Measurements from ENCODE around the gene RIPK4. TPM values are rescaled to one million over a fixed set of nuclear protein-coding genes. Genes with fewer than 3 reads are reported as not detected.

RIPK4 gene
- total and polyA plus RNA-seq, 2 donors (not counting 1 experiment from before 2014, with no cell fraction given), result not detected

- Histone ChIP-seq H3K27me3 (replicated peaks in 1 of 4; ENCODE audit: control extremely low read depth in 1 of 4, control insufficient read depth in 3 of 4, insufficient read depth in 4 of 4, low read length in 3 of 4) (peaks cover 0 to 92% (median 56%) of the 10 kb centered on the region in 4 experiments), H3K4me2 (replicated peaks; ENCODE audit: low read depth, low read length, poor library complexity, severe bottlenecking) (no peak overlapping the region), H3K4me1 (ENCODE audit: control insufficient read depth in 2 of 2, insufficient read depth in 2 of 2, low read length in 2 of 2) (peaks cover 44 to 48% of the 10 kb centered on the region in 2 donors), H3K4me3 (ENCODE audit: control extremely low read depth in 1 of 5, extremely low read depth in 1 of 5, insufficient read depth in 1 of 5, low read depth in 2 of 5, low read length in 4 of 5) (no peak overlapping the region), H3K9ac (ENCODE audit: low read length) (no peak overlapping the region), H3K27ac (ENCODE audit: low read length in 2 of 2) (no peak overlapping the region), H3K36me3 (replicated peaks in 1 of 2; ENCODE audit: control extremely low read depth in 1 of 2, control insufficient read depth in 1 of 2, extremely low read depth in 1 of 2, insufficient read depth in 2 of 2, low read length in 1 of 2) (no peaks in the 10 kb centered on the region), H3K79me2 (ENCODE audit: control insufficient read depth, insufficient read depth, low read length) (no peaks in the 10 kb centered on the region), H2AFZ (ENCODE audit: insufficient read depth, low read depth, low read length, poor library complexity, severe bottlenecking) (no peak overlapping the region), H4K20me1 (ENCODE audit: control insufficient read depth, insufficient read depth, low read length, poor library complexity, severe bottlenecking) (no peaks in the 10 kb centered on the region), H3K9me3 (ENCODE audit: control extremely low read depth in 1 of 3, control insufficient read depth in 2 of 3, insufficient read depth in 1 of 3, low read length in 2 of 3) (peaks cover 0 to 25% (median 0%) of the 10 kb centered on the region in 3 donors)
- H3K9me3 Mint-ChIP-seq (ENCODE audit: insufficient read depth), result no peaks in the 10 kb centered on the region
- H3K4me1 Mint-ChIP-seq, result peaks cover 38% of the 10 kb centered on the region
- H3K4me3 Mint-ChIP-seq, result peak overlapping the region; percentile 26
- DNase-seq (no peak), ATAC-seq (ENCODE audit: low read depth) (no peak)
- CTCF ChIA-PET, result no interaction called here
- TF ChIP-seq EZH2 (IDR thresholded peaks at IDR 0.05; ENCODE audit: borderline replicate concordance, insufficient read depth, low read depth, low read length, poor library complexity, severe bottlenecking), result no peak
- POLR2A ChIA-PET, result interaction anchor here (0.6 kb wide), 1 partner anchor 39 kb away, joined by 3 read pairs; no protein-coding TSS in a partner anchor
- intact Hi-C loops (cut with micrococcal nuclease), result no loop called here
- peak overlapping the region; percentile 46 for H3K27ac Mint-ChIP-seq
- WGBS (ENCODE audit: insufficient coverage), result 81% methylated on average over 3 of the region's 7 CpGs
- peaks cover 77% of the 10 kb centered on the region for H3K27me3 Mint-ChIP-seq
These were observed 2.1 kb downstream of the RIPK4 start for GRCh38 chr21:41764558-41765419.

GRCh38 chr21:41763996-41764395 is 2.9 kb downstream of the RIPK4 start:
- H3K27me3 Mint-ChIP-seq, result peaks cover 75% of the 10 kb centered on the region
- no peaks in the 10 kb centered on the region for H3K9me3 Mint-ChIP-seq (ENCODE audit: insufficient read depth)
- Histone ChIP-seq H4K20me1 (ENCODE audit: control insufficient read depth, insufficient read depth, low read length, poor library complexity, severe bottlenecking) (no peaks in the 10 kb centered on the region), H3K27ac (ENCODE audit: low read length in 2 of 2) (no peak overlapping the region), H3K36me3 (replicated peaks in 1 of 2; ENCODE audit: control extremely low read depth in 1 of 2, control insufficient read depth in 1 of 2, extremely low read depth in 1 of 2, insufficient read depth in 2 of 2, low read length in 1 of 2) (no peaks in the 10 kb centered on the region), H3K27me3 (replicated peaks in 1 of 4; ENCODE audit: control extremely low read depth in 1 of 4, control insufficient read depth in 3 of 4, insufficient read depth in 4 of 4, low read length in 3 of 4) (peaks cover 0 to 90% (median 55%) of the 10 kb centered on the region in 4 experiments), H3K4me2 (replicated peaks; ENCODE audit: low read depth, low read length, poor library complexity, severe bottlenecking) (no peak overlapping the region), H3K4me1 (ENCODE audit: control insufficient read depth in 2 of 2, insufficient read depth in 2 of 2, low read length in 2 of 2) (peaks cover 43 to 46% of the 10 kb centered on the region in 2 donors), H2AFZ (ENCODE audit: insufficient read depth, low read depth, low read length, poor library complexity, severe bottlenecking) (no peak overlapping the region), H3K9me3 (ENCODE audit: control extremely low read depth in 1 of 3, control insufficient read depth in 2 of 3, insufficient read depth in 1 of 3, low read length in 2 of 3) (peaks cover 0 to 20% (median 0%) of the 10 kb centered on the region in 3 donors), H3K4me3 (ENCODE audit: control extremely low read depth in 1 of 5, extremely low read depth in 1 of 5, insufficient read depth in 1 of 5, low read depth in 2 of 5, low read length in 4 of 5) (no peak overlapping the region), H3K79me2 (ENCODE audit: control insufficient read depth, insufficient read depth, low read length) (no peaks in the 10 kb centered on the region), H3K9ac (ENCODE audit: low read length) (no peak overlapping the region)
- intact Hi-C loops (cut with micrococcal nuclease), result no loop called here
- WGBS (ENCODE audit: insufficient coverage), result 77% methylated on average over 8 of the region's 8 CpGs
- CTCF ChIA-PET, result no interaction called here
- no peak overlapping the region for H3K27ac Mint-ChIP-seq
- H3K4me3 Mint-ChIP-seq, result no peak overlapping the region
- no peak for TF ChIP-seq CTCF (IDR thresholded peaks at IDR 0.05)
- TF ChIP-seq EZH2 (IDR thresholded peaks at IDR 0.05; ENCODE audit: borderline replicate concordance, insufficient read depth, low read depth, low read length, poor library complexity, severe bottlenecking), result no peak
- POLR2A ChIA-PET, result interaction anchor here (0.6 kb wide), 1 partner anchor 39 kb away, joined by 3 read pairs; no protein-coding TSS in a partner anchor
- ATAC-seq (ENCODE audit: low read depth) (no peak), DNase-seq (no peak)
- H3K4me1 Mint-ChIP-seq, result peaks cover 34% of the 10 kb centered on the region

Measured in B cell (primary cell).